ENCODE measurements around the gene PDE7B.

GRCh38 chr6:136146130-136146529, 294.6 kb downstream of the PDE7B start:
- no peak for TF ChIP-seq EZH2 (optimal IDR thresholded peaks at IDR 0.05; ENCODE audit: low read depth, low read length)
- TF ChIP-seq, protein P1, sequence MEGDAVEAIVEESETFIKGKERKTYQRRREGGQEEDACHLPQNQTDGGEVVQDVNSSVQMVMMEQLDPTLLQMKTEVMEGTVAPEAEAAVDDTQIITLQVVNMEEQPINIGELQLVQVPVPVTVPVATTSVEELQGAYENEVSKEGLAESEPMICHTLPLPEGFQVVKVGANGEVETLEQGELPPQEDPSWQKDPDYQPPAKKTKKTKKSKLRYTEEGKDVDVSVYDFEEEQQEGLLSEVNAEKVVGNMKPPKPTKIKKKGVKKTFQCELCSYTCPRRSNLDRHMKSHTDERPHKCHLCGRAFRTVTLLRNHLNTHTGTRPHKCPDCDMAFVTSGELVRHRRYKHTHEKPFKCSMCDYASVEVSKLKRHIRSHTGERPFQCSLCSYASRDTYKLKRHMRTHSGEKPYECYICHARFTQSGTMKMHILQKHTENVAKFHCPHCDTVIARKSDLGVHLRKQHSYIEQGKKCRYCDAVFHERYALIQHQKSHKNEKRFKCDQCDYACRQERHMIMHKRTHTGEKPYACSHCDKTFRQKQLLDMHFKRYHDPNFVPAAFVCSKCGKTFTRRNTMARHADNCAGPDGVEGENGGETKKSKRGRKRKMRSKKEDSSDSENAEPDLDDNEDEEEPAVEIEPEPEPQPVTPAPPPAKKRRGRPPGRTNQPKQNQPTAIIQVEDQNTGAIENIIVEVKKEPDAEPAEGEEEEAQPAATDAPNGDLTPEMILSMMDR (IDR thresholded peaks at IDR 0.05; ENCODE audit: low read length): no peak

Data from MM.1S (cell line).